Islet of Langerhans (tissue), 1 donor: ENCODE results near the gene OGFOD3.
A peak's percentile ranks its signal among the peaks of the same experiment; 100 is the strongest.
"Not testable (repeated sequence)": the region's sequence is repeated elsewhere in the genome, so short reads cannot be mapped to it uniquely, and the experiment has no call there.

ENCODE experiments used
- FAIRE-seq: peaks from one replicate; lab custom pipeline; 2011; peaks lifted over from hg19 to GRCh38; lab: Jason Lieb, UNC

Gene OGFOD3

DNA sequence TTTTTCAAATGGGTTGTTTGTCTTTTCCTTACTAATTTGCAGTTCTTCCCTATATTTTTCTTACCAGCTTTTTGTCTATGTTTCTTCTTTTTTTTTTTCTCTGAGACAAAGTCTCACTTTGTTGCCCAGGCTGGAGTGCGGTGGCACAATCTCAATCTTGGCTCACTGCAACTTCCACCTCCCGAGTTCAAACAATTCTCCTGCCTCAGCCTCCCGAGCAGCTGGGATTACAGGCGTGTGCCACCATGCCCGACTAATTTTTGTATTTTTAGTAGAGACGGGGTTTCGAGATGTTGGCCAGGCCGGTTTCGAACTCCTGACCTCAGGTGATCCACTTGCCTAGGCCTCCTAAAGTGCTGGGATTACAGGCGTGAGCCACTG is 45.3 kb downstream of the OGFOD3 start:
- FAIRE-seq = not testable (repeated sequence)

DNA sequence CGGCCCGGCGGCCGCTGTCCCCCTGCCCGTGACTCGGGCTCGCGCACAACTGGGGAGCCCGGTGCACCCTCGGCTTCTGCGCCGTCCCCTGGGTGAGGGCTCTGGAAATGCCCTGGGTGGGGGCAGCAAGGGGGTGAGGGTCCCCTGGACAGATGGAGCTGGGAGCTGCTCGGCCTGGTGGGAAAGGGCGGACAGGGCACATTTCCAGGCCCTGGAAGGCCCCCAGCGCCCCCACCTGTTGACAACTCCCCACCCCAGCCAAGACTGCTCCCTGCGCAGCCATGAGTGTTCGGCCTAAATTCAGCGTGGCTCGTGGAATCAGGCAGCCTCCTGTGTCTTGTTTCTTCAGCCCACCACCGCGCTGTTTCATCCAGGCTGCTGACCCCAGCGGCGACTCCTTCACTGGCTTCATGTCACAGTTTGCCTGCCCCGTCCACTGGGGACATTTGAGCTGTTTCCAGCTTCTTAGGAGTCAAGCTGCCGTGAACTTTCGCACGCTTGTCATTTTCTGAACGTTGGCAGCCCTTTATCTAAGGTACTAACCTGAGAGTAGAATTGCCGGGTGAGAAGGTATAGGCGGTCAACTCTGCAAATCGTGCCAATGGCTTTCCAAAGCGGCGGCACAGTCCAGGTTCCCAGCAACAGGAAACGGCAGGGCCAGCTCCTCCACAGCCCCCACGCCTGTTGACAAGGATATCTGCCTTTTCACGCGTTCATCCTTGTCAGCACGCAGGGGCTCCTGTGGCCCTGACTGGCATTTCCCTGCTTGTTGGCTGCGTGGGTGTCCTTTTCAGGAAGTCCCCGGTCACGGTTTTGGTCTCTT is 45.9 kb downstream of the OGFOD3 start:
- no peak for FAIRE-seq

DNA sequence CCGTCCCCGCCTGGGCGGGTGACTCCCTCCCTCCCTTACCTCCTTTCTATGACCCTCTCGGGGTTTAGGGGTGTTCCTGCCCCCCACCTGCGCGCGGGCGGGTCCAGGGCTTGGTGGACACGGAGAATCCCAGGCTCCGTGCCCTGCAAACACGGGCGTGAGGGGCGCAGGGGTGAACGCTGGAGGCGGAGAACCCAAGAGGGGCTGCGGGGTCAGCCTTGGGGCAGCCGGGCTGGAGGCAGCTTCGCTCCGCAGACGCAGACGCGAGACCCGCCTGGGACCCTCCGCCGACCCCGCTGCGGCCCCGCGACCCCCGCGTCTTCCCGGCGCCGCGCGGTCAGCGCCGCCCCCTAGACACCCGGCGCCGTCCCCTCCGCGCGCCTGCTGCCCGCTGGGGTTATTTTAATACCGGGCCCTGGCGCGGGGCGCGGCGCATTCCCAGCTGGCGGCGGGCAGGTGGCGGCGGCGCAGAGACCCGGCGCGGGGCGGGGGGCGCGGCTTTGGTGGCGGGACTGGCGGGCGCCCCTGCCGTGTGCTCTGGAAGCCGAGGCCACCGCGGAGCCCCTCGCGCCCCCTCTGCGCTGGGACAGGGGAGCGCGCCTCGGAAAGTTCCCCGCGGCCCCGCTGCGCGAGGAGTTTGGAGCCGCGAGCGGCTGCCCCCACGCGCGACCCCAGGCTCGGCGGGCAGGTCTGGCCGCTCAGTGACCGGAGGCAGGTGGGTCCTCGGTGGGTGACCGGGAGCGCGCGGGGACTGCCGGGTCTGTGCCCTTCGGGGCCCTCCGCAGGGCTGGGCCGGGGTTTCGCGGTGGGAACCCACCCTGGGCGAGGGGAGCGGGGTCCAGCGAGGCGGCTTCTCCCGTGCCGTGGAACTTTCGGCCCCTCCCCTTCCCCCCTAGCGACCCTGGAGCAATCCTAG is 46.8 kb downstream of the OGFOD3 start, which contains the start of gene UTS2R:
UTS2R (plus strand) TSS at position 433 of the 916 bp plus-strand sequence. CDS start 2,560 bp downstream, outside the sequence.
- FAIRE-seq = no peak

DNA sequence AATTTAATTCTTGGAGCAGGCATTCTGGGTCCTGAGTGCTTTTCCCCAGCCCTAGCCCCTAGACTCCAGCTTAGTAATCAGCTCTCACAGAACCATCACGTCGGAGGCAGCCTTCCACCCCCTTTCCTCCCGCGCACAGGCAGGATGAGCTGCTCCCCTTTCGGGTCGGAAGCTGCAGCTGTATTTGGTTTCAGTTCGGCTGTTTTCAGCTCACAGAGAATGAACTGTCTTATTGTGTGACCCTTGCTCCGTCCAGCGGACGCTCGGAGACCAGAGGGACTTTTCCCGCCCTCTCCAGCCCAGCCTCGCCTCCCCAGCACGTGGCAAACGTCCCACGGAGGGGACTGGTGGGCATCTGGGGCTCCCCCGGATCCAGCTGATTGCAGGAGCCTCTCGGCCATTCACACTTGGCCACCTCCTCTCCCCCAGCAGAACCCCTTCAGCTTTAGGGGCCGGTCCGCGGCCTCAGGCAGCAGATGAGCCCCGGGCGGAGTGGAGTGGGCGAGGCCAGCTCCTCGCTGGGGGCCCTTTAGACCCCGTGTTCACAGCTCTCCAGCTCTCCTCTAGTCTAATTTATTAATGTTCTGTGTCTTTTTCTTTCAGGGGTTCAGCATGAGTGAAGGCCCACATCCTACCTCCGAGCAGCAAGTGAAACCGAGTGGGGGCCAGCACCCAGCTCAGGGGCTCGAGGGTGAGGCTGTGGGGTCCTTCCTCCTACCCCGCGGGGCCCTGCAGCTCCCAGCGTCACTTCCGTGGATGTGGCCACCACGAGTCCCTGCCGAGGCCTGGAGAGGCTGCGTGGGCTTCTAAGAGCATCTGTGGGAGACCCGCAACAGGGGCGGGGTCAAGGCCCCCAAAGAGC is 47.7 kb downstream of the OGFOD3 start:
- no peak for FAIRE-seq

DNA sequence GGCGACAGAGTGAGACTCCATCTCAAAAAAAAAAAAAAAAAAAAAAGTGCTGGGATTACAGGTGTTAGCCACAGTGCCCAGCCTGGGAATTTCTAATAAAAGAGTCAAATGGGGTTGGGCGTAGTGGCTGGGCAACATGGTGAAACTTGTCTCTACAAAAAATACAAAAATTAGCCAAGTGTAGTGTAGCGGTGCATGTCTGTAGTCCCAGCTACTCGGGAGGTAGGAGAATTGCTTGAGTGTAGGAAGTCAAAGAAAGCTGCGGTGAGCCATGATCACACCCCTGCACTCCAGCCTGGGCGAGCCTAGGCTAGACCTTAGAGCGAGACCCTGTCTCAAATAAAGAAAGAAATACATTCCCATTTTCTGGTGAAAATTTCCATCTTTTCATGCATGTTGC is 49.2 kb downstream of the OGFOD3 start:
- no peak for FAIRE-seq

DNA sequence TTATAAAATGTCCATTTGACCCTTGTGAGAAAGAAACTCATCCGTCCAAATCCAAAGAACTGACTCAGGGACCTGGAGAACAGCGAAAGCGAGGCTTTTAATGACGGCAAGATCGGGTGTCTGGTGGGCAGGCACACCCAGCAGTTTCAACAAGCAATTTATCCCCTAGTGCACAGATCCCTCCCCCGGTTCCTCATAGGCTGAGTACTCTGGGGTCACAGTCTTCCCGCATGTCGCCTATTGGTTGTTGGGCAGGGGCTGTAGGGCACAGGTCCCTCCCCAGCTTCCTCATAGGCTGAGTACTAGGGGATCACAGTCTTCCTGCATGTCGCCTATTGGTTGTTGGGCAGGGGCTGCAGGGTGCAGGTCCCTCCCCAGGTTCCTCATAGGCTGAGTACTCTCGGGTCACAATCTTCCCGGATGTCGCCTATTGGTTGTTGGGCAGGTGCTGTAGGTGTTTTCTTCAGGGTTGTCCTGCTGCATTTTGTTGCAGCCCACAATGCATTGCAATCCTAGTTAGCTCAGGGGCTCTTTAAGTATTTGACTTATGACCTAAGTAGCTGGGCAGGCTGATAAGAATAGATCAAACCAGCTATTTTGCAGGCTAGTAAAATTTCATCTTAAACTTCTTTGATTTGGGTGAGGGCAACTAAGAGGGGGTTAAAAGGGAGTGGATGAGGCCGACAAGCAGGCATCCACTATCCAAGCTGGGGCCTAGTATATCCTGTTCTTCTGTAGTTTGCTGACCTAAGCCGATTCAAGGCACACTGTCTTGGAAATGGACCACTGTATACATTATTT is 50.5 kb downstream of the OGFOD3 start:
- no peak for FAIRE-seq

DNA sequence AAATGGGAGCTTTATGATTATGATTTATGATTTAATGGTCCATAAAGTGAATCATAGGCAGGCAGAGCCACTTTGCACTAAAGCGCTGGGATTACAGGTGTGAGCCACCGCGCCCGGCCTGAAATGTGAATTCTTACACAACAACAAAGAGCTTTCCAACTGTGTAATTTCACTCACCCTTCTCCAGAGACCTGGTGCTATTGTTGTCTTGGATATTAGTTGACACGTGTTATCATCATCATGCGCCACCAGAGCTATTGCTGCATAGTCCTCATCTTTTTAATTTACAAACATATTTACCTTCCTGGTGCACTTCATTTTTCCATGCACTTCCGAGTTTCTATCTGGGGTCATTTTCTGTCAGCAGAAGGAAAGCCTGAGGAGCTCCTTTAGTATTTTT is 51.6 kb downstream of the OGFOD3 start:
- no peak for FAIRE-seq

DNA sequence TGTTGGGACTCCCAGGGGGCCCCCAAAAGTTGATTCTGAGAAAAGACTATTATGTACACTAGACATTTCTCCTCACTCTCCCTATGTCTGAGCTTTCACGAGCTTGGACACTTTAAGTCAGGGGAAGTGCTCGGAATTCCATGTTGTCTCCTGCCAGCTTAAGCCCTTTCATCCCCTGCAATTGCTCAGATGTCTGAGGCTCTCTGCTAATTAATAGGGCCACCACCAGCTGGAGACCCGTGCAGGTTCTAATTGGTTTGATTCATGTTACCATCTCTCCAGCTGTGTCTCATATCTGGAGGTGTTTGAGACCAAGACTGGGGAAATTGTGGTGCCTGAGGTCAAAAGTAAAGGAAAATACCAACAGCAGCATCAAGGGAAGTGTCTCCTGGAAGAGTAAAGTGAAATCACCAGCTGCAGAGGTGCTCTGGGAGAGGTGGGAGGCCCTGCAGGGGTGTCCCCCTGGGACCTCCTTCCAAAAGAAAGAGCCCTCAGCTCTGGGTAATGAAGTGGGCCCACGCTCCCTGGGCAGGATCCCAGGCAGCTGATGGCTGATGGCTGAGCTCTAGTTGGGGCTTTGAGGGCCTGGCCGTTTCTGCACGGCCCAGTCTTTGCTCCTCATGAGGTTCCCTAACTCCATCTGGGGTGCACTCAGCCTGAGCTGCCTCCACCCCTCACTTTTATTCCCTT is 52.6 kb downstream of the OGFOD3 start:
- FAIRE-seq = no peak

DNA sequence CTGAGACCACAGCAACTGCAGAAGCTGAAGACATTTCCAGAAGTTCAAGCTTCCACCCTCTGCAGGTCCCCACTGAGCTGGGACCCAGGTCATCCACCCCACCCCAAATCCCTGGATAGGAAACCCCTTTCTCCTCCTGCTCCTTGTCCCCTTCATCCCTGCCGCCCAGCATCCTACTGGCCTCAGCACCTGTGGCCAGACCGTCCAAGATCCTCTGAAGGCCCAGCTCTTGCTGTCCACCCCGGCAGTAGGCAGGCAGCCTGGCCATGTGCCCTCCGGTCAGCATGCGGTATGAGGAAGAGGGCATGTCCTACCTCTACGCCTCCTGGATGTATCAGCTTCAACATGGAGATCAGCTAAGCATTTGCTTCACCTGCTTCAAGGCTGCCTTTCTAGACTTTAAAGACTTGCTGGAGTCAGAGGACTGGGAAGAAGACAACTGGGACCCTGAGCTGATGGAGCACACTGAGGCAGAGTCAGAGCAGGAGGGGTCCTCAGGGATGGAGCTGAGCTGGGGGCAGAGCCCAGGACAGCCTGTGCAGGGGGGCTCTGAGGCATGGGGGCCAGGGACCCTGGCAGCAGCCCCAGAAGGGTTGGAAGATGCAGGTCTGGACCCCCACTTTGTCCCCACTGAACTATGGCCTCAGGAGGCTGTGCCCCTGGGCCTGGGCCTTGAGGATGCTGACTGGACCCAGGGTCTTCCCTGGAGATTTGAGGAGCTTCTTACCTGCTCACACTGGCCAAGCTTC is 56.3 kb downstream of the OGFOD3 start:
- no peak for FAIRE-seq

DNA sequence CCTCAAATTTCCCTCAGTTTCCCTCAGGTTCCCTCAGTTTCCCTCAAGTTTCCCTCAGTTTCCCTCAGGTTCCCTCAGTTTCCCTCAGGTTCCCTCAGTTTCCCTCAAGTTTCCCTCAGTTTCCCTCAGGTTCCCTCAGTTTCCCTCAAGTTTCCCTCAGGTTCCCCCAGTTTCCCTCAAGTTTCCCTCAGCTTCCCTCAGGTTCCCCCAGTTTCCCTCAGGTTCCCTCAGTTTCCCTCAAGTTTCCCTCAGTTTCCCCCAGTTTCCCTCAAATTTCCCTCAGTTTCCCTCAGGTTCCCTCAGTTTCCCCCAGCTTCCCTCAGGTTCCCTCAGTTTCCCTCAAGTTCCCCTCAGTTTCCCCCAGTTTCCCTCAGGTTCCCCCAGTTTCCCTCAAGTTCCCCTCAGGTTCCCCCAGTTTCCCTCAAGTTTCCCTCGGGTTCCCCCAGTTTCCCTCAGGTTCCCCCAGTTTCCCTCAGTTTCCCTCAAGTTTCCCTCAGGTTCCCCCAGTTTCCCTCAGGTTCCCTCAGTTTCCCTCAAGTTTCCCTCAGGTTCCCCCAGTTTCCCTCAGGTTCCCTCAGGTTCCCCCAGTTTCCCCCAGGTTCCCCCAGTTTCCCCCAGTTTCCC is 58.8 kb downstream of the OGFOD3 start:
- not testable (repeated sequence) for FAIRE-seq

DNA sequence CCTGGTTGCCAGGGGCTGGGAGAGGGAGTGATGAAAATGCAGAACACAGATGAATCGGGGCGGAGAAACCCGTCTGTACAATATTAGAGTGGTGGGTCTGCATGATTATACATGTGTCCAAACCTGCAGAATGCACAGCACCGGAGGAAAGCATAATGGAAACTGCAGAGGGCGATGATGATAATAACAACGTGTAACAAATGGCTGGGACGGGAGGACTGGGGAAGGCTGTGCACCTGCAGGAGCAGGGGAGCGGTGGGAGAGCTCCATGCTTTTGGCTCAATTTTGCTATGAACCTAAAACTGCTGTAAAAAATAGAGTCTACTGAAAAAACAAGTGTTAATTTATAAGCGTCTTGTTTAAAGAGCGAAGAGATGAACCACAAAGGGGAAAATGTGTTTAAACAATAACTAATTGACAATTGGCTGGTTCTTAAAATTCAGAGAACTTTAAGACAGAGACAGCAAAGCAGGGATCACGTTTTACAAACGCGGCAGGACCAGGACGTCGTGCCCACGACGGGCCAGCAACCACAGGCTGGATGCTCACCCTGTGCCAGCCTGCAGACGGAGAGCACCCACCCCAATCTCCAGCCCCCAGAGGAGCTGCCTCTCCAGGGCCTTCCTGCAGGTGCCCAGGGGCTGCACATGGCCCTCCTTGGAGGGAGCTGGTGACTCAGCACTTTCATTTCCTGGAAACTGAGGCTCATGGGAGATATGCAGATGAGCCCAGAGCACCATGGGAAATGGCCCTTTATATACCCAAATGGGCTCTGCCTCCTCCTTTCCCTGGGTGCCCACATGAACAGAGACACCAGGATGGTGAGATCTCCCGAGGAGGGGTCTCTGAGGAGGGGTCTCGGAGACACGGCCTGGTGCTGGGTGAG is 59.7 kb downstream of the OGFOD3 start, which contains the start of gene TEX19:
TEX19 (plus strand) TSS at position 783 of the 886 bp plus-strand sequence. CDS start 2,904 bp downstream, outside the sequence.
- FAIRE-seq = no peak

DNA sequence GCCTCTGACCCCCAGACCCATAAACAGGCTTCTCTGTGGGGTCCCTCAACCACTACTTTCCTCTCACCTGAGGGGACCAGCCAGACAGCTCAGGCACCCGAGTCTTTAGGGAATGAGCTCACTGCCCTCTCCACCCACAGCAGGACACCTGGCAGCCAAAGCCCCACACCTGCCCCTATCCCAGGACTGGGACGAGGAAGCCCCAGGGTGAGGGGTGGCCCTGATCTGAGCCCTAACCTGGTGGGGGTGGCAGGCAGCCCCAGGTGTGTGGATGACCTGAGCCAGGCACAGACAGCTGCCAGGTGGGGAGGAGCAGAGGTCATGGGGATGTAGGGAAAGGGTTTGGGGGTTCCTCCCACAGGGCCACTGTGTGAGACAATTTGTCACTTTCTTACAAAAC is 61.0 kb downstream of the OGFOD3 start:
- no peak for FAIRE-seq

DNA sequence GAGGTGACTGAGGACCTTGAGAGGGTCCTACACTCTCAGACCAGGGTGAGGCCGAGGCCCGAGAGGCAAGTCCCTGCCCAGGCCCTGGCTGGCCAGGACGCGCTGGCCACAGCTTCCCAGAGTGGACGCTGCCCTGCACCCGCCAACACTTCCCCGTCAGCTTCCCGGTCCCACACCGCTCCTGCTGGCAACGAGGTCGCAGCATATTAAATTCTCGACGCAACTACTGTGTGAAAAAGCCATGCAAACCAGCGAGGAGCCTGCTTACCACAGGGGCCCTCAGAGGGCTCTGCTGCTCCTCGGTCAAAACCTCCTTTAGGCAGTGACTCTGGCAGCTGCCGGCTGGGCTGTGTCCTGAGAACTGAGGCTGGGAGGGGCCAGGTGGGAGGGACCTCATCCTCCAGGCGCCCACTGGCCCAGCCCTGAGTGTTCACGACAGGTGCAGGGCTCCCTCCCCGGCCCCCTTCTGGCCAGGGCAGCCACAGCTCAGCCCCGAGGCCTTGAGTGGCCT is 61.5 kb downstream of the OGFOD3 start:
- FAIRE-seq = no peak

DNA sequence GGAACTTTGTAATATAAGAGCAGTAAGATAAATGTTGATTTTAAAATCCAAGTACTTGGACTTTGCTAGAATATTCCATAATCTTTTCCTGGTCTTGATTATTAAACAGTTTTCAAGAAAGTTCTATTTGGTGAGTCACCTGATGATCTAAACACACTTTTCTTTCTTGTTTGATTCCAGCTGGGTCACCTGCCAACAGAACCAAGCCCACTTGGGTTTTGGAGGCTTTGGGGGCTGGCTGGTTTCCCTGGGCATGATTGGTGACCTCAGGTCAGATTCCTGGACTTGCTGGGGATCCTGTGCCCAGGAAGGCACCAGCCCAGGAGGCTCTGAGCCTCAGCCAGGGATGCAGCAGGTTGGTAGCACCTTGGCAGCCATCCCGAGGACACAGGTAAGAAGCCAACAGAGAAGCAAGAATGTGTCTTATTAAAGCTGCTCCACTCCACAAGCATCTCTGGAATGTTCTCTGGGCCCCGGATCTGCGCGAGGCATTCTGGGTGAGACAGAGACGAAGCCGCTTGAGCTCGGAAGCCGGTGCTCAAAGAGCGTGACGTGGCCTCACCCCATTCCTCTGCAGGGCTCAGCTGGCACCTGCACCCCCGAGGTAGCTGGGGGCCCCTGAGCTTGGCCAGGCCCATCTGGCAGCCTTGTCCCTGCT is 62.5 kb downstream of the OGFOD3 start:
- FAIRE-seq = no peak

DNA sequence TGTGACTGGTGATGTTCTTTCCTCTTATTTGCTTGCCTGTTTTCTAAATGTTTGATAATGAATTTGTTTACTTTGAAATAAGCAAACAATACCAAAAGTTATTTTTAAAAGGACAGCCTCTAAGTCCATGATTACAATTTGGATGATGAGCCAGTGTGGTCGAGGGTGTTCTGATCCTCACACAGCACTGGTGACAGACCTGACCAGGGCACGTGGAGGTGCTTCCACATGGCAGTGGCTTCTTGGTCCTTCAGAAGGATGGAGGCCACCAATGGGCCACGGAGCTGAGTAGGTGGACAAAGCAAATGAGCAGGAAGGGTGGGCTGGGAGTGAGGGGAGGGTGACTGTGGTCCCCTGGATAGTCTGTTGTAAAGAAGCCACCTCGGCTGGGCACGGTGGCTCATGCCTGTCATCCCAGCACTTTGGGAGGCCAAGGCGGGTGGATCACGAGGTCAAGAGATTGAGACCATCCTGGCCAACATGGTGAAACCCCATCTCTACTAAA is 63.5 kb downstream of the OGFOD3 start:
- no peak for FAIRE-seq

DNA sequence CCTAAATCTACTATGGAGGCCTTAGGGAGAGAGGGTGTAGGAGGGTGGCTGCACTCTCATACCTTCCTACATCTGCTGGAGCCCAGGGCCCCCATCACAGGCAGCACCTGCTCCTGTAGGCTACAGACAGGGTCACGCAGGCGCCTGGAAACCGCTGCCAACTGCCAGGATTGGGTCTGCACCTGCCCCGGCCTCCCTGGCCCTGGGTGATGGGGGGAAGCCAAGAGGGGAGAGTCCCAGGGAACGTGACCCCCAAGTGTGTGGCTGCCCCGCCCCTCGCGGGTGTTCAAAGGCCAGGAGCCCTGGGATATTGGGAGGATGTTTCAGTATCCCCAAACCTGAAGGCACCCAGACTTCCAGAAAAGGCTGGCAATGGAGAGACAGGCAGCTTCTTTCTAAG is 64.9 kb downstream of the OGFOD3 start:
- no peak for FAIRE-seq

DNA sequence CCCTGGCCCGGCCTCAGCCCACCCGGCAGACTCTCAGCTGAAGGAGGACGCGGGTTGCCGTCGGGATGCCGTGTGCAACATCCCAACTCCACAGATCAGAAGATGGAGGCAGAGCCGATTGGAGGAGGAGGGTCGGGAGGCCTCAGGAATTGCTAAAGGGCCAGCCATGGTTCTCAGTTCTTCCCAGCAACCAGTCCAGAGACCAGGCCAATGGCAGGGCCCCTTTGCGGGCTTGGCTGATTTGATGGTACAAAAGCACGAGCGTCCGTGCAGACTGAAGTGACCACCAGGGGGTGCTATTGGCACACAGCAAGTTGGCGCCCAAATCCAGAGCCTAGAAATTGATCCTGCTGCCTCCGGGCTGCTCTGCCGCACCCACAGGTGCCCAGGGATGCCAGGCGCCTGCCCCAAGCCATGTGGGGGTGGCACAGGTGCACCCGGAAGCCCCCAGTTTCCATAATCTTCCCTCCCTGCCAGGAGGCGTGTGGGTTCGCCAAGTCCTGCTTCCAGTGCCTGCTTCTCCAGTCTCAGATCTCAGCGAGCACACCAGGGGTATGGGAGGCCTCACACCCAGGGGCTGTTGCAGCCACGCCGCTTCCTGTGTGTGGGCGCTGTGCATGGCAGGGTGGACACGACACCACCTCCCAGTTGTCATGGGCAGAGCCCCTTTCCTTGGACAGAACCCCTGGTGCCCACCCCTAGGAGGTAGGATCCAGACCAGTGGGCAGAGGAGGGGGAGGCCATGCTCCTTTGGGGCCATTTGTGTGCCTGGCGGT is 66.5 kb downstream of the OGFOD3 start:
- FAIRE-seq = peak; percentile 36
